GM21529 (cell line): ENCODE results near the gene DMTF1.
"Not testable (repeated sequence)": the region's sequence is repeated elsewhere in the genome, so short reads cannot be mapped to it uniquely, and the experiment has no call there.

Source experiments
- ATAC-seq: cut with Tn5 transposase; IDR thresholded peaks from one replicate; pipeline ENCODE4 v1.9.1; 2021; ENCODE audit not compliant: unreplicated experiment

The DMTF1 gene

DNA sequence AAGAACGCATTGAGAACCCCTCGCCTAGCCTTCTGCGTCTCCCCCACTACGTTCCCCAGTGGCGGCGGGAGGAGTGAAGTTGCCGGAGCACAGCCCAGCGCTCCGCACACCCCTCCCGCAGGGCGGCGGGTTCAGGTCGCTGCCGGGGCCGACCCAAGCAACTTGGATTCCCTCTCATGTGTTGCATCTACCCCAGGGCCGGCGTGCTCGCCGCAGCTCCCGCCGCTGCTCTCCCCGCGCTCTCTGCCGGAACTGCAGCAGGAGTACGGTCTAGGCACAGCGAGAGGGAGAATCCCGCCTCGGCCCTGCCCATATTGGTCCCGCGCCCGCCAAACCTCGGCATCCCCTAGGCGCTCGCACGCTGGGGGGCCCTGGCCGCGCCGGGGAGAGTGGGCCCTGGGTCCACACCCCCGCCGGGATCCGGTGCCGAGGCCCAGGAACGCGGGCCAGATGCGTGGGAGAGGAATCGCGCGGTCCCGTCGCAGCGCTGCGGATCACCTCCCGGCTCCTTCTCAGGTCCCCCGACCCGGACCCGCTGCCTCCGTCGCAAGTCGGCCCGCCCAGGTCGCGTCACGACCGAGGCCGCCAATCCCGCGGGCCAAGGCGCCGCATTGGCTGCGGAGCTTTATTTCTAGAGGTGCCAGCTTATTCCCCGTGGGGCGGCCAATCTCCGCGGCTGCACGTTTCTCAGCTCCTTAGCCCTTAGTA is 67.9 kb downstream of the DMTF1 start:
- peak; percentile 35 for ATAC-seq

DNA sequence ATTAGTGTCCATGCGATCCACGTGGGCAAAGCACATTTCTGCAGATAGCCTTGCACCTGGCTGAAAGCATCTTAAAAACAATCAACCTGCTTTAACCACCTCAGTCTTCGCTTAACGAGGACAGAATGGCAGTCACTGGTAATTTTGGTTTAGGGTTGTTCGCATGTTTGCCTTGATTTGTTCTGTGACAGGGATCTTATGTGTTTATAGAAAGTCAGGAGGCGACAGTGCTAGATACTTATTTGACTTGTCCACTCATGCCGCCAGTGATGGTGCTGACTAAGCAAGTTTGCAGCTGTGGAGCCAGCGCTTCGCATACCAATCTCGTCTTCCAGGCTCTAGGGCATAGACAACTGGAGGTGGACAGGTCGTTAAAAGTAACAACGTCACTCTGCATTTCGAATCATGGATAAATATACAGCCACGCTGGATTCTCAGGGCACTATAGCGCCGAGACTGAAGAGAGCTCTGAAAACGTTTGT is 68.5 kb downstream of the DMTF1 start:
- no peak for ATAC-seq

DNA sequence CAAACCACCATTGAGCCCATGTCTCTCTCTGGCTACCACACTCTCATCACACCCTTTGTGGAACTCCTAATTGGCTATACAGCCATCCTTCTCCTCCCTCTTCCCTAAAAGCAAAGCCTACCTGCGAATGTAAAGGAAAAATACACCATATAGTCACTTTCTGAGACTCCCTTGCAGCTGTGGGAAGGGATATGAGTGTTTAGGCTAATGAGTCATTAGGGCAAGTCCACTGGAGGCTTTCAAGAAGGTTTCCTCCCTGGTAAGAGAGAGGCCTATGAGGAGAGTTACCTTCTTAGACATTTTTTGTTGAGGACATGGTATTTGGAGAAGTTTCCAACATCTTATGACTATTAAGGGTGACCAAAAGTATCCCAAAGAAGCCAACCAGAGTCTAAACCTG is 71.4 kb downstream of the DMTF1 start:
- no peak for ATAC-seq

DNA sequence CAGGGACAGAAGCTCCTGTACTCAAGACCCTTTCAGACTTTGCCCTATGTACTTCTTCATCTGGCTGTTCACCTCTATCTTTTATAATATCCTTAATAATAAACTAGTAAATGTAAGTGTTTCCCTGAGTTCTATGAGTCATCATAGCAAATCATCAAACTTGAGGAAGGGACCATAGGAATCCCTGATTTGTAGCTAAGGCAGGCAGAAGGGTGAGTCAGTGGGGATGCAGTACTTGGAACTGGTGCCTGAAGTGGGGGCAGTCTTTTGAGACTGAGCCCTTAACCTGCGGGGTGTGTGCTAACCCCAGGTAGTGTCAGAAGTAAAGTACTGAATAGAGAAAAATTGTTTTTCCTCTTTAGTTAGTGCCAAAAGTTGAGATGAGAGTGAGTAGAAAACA is 73.4 kb downstream of the DMTF1 start:
- ATAC-seq: no peak

DNA sequence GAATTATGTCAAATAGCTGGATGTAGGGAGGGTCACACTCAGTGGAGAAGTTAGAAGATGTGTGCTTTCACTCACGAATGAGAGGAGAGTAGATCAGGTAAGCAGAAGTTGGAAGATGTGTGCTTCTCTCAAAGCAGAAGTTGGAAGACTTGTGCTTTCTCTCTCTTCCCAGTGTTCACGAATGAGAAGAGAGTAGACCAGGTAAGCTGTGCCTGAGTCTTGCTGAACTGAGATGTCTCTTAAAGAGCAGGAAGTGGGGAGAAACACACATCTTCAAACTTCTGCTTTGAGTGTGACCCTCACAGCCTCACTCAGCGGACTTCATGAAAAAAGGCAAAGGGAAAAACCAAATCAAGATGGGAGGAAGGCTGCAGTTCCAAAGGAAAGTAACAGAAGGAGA is 74.2 kb downstream of the DMTF1 start:
- ATAC-seq: peak; percentile 56

DNA sequence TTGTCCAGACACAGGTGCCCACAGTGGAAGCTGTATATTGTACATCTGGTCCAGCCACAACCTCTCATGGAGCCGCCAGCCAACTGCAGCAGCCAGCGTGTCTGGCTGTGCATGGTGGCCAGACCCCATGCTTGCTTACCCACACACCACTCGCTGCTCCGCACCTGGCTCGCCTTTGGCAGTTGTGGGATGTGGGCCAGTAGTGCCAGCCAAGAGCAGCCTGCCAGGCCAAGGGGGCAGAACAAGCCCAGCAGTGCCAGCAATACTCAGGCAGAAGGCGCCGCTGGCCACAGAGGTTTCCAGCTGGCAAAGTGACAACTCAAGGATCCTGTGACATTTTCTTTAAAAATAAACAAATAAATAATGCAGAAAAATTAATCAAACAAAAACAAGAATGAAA is 79.0 kb downstream of the DMTF1 start:
- no peak for ATAC-seq

DNA sequence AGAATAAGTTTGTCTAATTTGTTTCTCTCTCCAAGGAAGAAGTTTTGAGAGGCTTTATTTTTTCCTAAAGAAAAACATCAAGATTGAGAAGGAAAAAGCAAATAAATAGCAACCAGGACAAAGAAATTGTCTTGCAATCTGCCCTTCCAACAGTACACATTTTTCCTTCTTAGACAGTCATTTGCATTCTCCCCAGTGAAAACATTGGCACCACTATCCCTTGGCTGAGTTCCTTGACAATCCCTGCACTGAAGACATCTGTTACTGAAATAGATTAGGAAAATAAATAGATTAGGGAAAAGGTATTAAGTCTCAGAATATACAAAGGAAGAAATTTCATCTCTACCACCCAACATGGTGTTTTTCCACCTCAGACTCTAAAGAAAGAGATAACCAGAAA is 79.5 kb downstream of the DMTF1 start:
- ATAC-seq: no peak

DNA sequence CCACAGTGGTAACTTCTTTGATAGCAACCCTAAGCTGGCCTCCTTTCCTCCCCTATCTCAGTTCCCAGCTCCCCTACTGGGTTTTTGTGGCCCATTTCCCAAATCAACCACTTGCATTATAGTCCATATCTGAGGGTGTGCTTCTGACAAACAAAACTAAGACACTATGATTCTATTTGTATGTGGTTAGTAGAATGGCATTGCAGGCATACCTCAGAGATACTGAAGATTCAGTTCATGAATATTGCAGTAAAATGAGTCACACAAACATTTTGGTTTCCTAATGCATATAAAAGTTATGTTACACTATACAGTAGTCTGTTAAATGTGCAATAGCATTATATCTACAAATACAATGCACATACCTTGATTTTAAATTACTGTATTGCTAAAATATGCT is 82.7 kb downstream of the DMTF1 start:
- no peak for ATAC-seq

DNA sequence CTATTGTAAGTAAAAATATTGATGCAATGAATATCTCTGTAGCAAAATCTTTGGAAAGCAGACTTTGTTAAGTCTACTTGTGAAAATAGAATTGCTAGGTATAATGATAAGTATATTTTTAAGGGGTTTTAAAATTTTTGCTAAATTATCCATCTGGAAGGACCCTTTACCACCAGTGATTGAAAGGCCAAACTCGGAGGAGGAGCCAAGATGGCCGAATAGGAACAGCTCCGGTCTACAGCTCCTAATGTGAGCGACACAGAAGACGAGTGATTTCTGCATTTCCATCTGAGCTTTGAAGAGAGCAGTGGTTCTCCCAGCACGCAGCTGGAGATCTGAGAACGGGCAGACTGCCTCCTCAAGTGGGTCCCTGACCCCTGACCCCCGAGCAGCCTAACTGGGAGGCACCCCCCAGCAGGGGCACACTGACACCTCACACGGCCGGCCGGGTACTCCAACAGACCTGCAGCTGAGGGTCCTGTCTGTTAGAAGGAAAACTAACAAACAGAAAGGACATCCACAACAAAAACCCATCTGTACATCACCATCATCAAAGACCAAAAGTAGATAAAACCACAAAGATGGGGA is 86.3 kb downstream of the DMTF1 start:
- not testable (repeated sequence) for ATAC-seq

DNA sequence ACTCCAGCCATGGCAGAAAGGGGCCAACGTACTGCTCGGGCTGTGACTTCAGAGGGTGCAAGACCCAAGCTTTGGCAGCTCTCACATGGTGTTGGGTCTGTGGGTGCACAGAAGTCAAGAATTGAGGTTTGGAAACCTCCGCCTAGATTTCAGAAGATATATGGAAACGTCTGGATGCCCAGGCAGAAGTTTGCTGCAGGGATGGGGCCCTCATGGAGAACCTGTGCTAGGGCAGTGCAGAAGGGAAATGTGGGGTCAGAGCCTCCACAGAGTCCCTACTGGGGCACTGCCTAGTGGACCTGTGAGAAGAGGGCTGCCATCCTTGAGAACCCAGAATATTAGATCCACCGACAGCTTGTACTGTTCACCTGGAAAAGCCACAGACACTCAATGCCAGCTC is 93.4 kb downstream of the DMTF1 start:
- ATAC-seq: not testable (repeated sequence)
